C4-2B (cell line): ENCODE measurements around the gene FES.

Experiments used
- H3K27ac ChIP-seq: fragments of 450-650 bp; 2 replicates; pipeline ENCODE4 v1.5.1; 2017
- CTCF ChIP-seq: fragments of 450-650 bp; conservative IDR thresholded peaks from 2 replicates; pipeline ENCODE4 v1.5.1; 2017; ENCODE audit warnings: mild to moderate bottlenecking
- ZFX ChIP-seq: fragments of 450-650 bp; IDR thresholded peaks from 2 replicates; pipeline ENCODE4 v1.6.1; 2017

The FES gene

DNA sequence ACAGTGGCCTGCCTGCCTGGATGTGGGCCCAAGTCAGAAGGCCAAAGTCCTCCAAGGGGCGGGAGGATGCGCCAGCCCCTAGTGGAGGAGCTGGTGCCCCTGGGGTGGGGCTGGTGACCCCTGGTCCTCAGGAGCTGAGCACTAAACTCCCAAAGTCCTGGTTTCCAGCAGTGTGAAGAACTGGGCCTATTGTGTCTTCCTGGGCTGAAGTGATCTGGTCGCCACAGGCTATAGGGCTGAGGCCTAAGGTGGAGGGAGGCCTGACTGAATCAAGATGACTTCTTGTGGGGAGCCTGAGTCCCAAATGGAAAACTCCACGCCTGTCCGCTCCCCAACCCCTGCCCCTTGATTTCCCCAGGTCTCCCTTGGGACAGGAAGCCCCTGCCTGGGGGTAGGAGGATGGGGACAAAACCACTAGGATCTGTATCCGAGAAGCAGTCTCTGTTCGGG is 753 bp upstream of the FES start:
- TF ChIP-seq ZFX (no peak), CTCF (no peak)
- no peak overlapping the region for H3K27ac ChIP-seq

DNA sequence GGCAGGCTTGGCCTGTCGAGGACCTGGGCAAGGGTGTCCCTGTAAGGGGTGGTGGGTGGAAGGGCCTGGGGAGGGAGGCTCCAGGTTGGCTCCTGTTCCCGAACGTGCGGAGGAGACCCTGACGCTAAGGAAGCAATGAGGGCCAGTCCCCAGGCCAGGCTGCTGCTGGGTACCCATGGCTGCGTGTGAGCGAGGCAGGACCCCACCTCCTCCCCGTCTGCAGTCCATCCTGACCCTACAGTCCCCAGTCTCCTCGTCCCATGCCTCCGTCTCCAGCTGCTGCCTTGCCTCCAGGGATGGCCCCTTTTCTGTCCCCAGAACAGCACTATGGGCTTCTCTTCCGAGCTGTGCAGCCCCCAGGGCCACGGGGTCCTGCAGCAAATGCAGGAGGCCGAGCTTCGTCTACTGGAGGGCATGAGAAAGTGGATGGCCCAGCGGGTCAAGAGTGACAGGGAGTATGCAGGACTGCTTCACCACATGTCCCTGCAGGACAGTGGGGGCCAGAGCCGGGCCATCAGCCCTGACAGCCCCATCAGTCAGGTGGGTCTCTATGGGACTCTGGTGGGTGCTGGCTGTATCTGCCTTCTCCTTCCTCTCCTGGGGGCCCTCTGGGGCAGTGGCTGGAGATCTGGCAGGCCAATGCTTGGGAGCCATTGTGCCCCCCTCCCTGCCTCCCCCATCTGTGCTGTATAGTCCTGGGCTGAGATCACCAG is 571 bp downstream of the FES start:
- H3K27ac ChIP-seq, result no peak overlapping the region
- TF ChIP-seq ZFX (no peak), CTCF (no peak)

- TF ChIP-seq CTCF, result peak; percentile 99
- TF ChIP-seq ZFX, result no peak
- H3K27ac ChIP-seq, result no peak overlapping the region
Observed at GRCh38 chr15:90885432-90886290, 1.4 kb downstream of the FES start.

DNA sequence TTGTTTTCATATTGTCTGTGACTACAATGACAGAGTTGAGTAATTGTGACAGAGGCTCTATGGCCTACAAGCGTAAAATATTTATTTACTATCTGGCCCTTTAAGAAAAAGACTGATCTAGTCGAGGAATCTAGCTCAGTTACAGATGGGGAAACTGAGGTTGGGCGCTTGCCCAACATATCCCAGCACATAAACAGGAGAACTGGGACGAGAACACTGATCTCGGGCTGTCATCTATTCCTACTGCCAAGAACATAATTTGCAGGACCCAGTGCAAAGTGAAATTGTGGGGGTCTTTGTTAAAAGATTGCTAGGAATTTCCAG is 1.9 kb downstream of the FES start:
- H3K27ac ChIP-seq, result no peak overlapping the region
- TF ChIP-seq CTCF, result peak; percentile 82
- TF ChIP-seq ZFX, result no peak

GRCh38 chr15:90887037-90887481 is 2.8 kb downstream of the FES start:
- TF ChIP-seq ZFX (no peak), CTCF (no peak)
- no peak overlapping the region for H3K27ac ChIP-seq

DNA sequence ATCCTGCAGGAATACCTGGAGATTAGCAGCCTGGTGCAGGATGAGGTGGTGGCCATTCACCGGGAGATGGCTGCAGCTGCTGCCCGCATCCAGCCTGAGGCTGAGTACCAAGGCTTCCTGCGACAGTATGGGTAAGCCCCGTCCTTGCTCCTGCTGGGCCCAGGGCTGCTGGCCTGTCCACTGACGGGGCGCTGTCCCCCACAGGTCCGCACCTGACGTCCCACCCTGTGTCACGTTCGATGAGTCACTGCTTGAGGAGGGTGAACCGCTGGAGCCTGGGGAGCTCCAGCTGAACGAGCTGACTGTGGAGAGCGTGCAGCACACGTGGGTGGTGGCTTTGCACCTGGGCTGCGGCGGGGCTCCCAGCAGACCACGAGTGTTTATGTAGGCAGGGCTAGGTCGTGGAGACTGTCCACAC is 5.0 kb downstream of the FES start:
- H3K27ac ChIP-seq, result no peak overlapping the region
- TF ChIP-seq ZFX, result no peak
- no peak for TF ChIP-seq CTCF
